Measurements from ENCODE around the gene NFXL1. TPM values are rescaled to one million over a fixed set of nuclear protein-coding genes. Genes with fewer than 3 reads are reported as not detected.
A peak's percentile ranks its signal among the peaks of the same experiment; 100 is the strongest.

NFXL1 gene
- total and polyA plus RNA-seq, 2 donors (not counting 1 experiment from before 2014, with no cell fraction given): 5.8 to 16.5 TPM

GRCh38 chr4:47913861-47914219, 543 bp downstream of the NFXL1 start:
- CTCF ChIA-PET: no interaction called here
- Mint-ChIP-seq H3K4me1 (peaks cover 27% of the 10 kb centered on the region), H3K27ac (peak overlapping the region; percentile 97), H3K9me3 (ENCODE audit: insufficient read depth) (no peaks in the 10 kb centered on the region), H3K27me3 (no peaks in the 10 kb centered on the region), H3K4me3 (peak overlapping the region; percentile 99)
- Histone ChIP-seq H3K4me1 (ENCODE audit: control insufficient read depth in 2 of 2, insufficient read depth in 2 of 2, low read length in 2 of 2) (peaks cover 14 to 17% of the 10 kb centered on the region in 2 donors), H2AFZ (ENCODE audit: insufficient read depth, low read depth, low read length, poor library complexity, severe bottlenecking) (peak overlapping the region; percentile 100), H4K20me1 (ENCODE audit: control insufficient read depth, insufficient read depth, low read length, poor library complexity, severe bottlenecking) (no peaks in the 10 kb centered on the region), H3K36me3 (replicated peaks in 1 of 2; ENCODE audit: control extremely low read depth in 1 of 2, control insufficient read depth in 1 of 2, extremely low read depth in 1 of 2, insufficient read depth in 2 of 2, low read length in 1 of 2) (no peaks in the 10 kb centered on the region), H3K27ac (ENCODE audit: low read length in 2 of 2) (peak overlapping the region; percentile 45 to 75), H3K9me3 (ENCODE audit: control extremely low read depth in 1 of 3, control insufficient read depth in 2 of 3, insufficient read depth in 1 of 3, low read length in 2 of 3) (peaks cover 0 to 3% (median 0%) of the 10 kb centered on the region in 3 donors), H3K79me2 (ENCODE audit: control insufficient read depth, insufficient read depth, low read length) (peaks cover 15% of the 10 kb centered on the region), H3K4me2 (replicated peaks; ENCODE audit: low read depth, low read length, poor library complexity, severe bottlenecking) (peak overlapping the region; percentile 95), H3K9ac (ENCODE audit: low read length) (peak overlapping the region; percentile 94), H3K4me3 (ENCODE audit: control extremely low read depth in 1 of 5, extremely low read depth in 1 of 5, insufficient read depth in 1 of 5, low read depth in 2 of 5, low read length in 4 of 5) (peak overlapping the region; percentile 85 to 100 (median 99)), H3K27me3 (replicated peaks in 1 of 4; ENCODE audit: control extremely low read depth in 1 of 4, control insufficient read depth in 3 of 4, insufficient read depth in 4 of 4, low read length in 3 of 4) (no peaks in the 10 kb centered on the region)
- intact Hi-C loops (cut with micrococcal nuclease): loop anchor here (1.0 to 10.0 kb wide), 7 partner anchors 77 to 917 kb away; partner anchors contain the start of genes COMMD8, CORIN, OCIAD1 and SLAIN2
- TF ChIP-seq CTCF (IDR thresholded peaks at IDR 0.05) (no peak), EZH2 (IDR thresholded peaks at IDR 0.05; ENCODE audit: borderline replicate concordance, insufficient read depth, low read depth, low read length, poor library complexity, severe bottlenecking) (no peak)
- POLR2A ChIA-PET: interaction anchor here (0.9 to 1.0 kb wide), 2 partner anchors 10 to 15 kb away, joined by 4 to 8 read pairs; no protein-coding TSS in a partner anchor
- DNase-seq (peak; percentile 52), ATAC-seq (ENCODE audit: low read depth) (no peak)
- under 1% methylated on average over 29 of the region's 29 CpGs for WGBS (ENCODE audit: insufficient coverage)

DNA sequence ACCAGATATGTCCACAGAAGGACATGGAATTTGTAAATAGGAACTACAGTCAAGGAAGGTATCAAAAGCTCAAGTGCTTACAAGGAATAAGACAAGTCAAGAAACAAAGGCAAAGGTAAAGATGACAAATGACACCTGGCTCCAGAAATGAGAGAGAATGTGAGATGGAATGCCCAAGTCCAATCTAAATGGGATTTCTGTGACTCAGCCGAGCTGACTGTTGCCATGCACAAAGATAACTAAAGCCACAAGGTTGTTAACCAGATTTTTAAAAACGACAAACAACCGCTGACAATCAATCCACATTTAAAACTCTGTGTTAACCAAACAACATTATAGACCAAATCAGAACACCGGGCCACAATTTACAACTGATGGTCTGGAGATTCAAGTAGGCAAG, 1.1 kb downstream of the NFXL1 start:
- POLR2A ChIA-PET: no interaction called here
- intact Hi-C loops (cut with micrococcal nuclease): loop anchor here (5.0 to 10.0 kb wide), 3 partner anchors 76 to 174 kb away; partner anchors contain the start of gene CORIN
- ATAC-seq (ENCODE audit: low read depth) (no peak), DNase-seq (peak; percentile 9)
- Histone ChIP-seq H4K20me1 (ENCODE audit: control insufficient read depth, insufficient read depth, low read length, poor library complexity, severe bottlenecking) (no peaks in the 10 kb centered on the region), H3K36me3 (replicated peaks in 1 of 2; ENCODE audit: control extremely low read depth in 1 of 2, control insufficient read depth in 1 of 2, extremely low read depth in 1 of 2, insufficient read depth in 2 of 2, low read length in 1 of 2) (no peaks in the 10 kb centered on the region), H3K9ac (ENCODE audit: low read length) (peak overlapping the region; percentile 94), H3K4me1 (ENCODE audit: control insufficient read depth in 2 of 2, insufficient read depth in 2 of 2, low read length in 2 of 2) (peaks cover 14 to 17% of the 10 kb centered on the region in 2 donors), H2AFZ (ENCODE audit: insufficient read depth, low read depth, low read length, poor library complexity, severe bottlenecking) (peak overlapping the region; percentile 100), H3K4me3 (ENCODE audit: control extremely low read depth in 1 of 5, extremely low read depth in 1 of 5, insufficient read depth in 1 of 5, low read depth in 2 of 5, low read length in 4 of 5) (peak overlapping the region; percentile 85 to 100 (median 99)), H3K27ac (ENCODE audit: low read length in 2 of 2) (no peak overlapping the region), H3K9me3 (ENCODE audit: control extremely low read depth in 1 of 3, control insufficient read depth in 2 of 3, insufficient read depth in 1 of 3, low read length in 2 of 3) (peaks cover 0 to 3% (median 0%) of the 10 kb centered on the region in 3 donors), H3K27me3 (replicated peaks in 1 of 4; ENCODE audit: control extremely low read depth in 1 of 4, control insufficient read depth in 3 of 4, insufficient read depth in 4 of 4, low read length in 3 of 4) (no peaks in the 10 kb centered on the region), H3K79me2 (ENCODE audit: control insufficient read depth, insufficient read depth, low read length) (peaks cover 15% of the 10 kb centered on the region), H3K4me2 (replicated peaks; ENCODE audit: low read depth, low read length, poor library complexity, severe bottlenecking) (peak overlapping the region; percentile 95)
- Mint-ChIP-seq H3K9me3 (ENCODE audit: insufficient read depth) (no peaks in the 10 kb centered on the region), H3K4me3 (peak overlapping the region; percentile 99), H3K27ac (peak overlapping the region; percentile 97), H3K4me1 (peaks cover 27% of the 10 kb centered on the region), H3K27me3 (no peaks in the 10 kb centered on the region)
- TF ChIP-seq EZH2 (IDR thresholded peaks at IDR 0.05; ENCODE audit: borderline replicate concordance, insufficient read depth, low read depth, low read length, poor library complexity, severe bottlenecking) (no peak), CTCF (IDR thresholded peaks at IDR 0.05) (no peak)
- WGBS (ENCODE audit: insufficient coverage): 60% methylated on average over 1 of the region's 4 CpGs
- CTCF ChIA-PET: no interaction called here
